ENCODE measurements around the gene USP12.

- TF ChIP-seq EP300 (IDR thresholded peaks at IDR 0.05) (no peak), POLR2A (IDR thresholded peaks at IDR 0.05) (no peak)
These were observed 36.9 kb upstream of the USP12 start for GRCh38 chr13:27208514-27208913.

All from ovary (tissue), 1 donor.